Activated naive CD4-positive, alpha-beta T cell treated with Interleukin-2 at 50 U/mL for 16 hours (primary cell): ENCODE results near the gene RNF2.
"Not testable (repeated sequence)": the region's sequence is repeated elsewhere in the genome, so short reads cannot be mapped to it uniquely, and the experiment has no call there.

Experiments used
- DNase-seq: peaks from one replicate; pipeline ENCODE4 v3.0.0-alpha.2; 2020

RNF2 gene

GRCh38 chr1:185050823-185051451, 5.6 kb downstream of the RNF2 start:
- no peak for DNase-seq

DNA sequence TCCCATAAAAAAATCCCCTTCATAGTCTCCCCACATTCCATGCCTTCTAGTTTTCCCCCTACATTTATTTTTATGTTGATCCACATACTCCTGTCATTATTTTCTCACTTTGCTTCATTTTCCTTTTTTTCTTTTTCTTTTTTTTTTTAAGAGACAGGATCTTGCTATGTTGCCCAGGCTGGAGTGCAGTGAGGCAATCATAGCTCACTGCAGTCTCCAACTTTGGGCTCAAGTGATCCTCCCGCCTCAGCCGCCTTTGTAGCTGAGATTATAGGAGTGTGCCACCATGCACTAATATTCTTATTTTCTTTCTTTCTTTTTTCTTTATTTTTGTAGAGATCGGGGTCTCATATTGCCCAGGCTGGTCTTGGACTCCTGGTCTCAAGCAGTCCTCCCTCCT, 7.8 kb downstream of the RNF2 start:
- no peak for DNase-seq

- DNase-seq = no peak
Measured at GRCh38 chr1:185054365-185055060, 9.2 kb downstream of the RNF2 start.

- no peak for DNase-seq
Measured at GRCh38 chr1:185058110-185058509, 12.8 kb downstream of the RNF2 start.

DNA sequence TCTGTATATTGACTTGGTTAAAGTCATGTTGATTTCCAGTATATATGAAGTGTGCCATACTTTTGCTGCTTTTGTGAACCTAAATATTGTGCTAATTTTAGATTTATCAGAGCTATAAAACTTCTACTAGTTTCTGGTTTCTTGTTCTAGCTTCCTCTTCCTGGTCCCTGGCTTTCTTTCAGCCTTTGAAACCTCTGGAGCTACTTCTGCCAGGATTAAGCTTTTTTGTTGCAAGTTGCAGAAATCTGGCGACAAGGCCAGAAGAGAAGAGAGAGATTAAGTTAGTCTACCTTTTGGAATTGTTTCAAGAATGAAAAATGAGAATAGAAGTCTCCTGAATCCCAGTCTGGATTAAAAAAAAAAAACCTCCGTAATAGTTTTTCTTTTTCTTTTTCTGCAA, 13.5 kb downstream of the RNF2 start:
- DNase-seq = no peak

DNA sequence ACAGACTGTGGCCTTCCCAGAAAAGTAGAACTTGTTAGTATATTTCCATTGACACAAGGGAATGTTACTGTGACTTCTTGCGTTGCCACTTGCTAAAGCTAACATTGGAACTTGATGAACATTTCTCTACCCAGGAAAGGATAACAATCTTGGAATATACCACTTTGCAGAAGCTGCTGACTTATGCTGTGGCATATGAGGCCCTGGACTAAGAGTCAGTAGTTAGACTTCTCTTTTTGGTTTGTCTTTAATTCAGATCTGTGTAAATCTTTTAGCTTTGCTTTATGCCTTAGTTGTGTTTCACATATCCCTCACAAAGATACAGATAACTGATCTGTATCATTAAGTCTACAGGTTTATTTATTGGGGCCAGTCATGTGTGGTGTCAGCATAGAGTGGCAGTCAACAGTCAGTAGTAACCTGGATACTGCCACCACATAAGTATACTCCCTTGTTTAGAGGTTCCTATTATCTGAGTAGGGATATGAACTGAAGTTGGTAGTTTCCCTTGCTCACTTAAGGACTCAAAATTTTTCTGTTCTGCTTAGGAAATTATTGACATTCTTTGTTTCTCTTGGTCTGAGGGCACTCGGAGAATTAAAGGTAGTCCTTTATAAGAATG, 14.7 kb downstream of the RNF2 start:
- DNase-seq = no peak

- DNase-seq = no peak
Measured at GRCh38 chr1:185062710-185063370, 17.5 kb downstream of the RNF2 start.

- DNase-seq = no peak
Measured at GRCh38 chr1:185063719-185064118, 18.4 kb downstream of the RNF2 start.

GRCh38 chr1:185065006-185065405, 19.6 kb downstream of the RNF2 start:
- DNase-seq = not testable (repeated sequence)

DNA sequence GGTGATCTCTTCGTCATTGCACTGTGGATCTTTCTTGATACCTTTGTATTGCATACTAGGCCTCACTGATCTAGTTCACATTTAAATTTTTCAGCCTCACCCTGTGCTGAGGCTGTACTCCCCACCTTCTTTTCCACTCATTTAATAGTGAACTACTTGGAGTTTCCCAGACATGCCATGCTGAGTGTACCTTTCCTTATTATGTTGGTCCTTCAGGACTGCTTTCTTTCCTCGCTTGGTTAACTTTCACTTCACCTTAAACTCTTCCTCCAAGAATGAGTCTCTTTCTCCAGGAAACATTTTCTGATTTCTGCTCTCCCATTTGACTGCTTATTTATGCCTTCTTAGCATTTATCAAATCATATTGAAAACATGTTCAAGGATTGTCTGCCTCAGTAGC, 20.8 kb downstream of the RNF2 start:
- no peak for DNase-seq

DNA sequence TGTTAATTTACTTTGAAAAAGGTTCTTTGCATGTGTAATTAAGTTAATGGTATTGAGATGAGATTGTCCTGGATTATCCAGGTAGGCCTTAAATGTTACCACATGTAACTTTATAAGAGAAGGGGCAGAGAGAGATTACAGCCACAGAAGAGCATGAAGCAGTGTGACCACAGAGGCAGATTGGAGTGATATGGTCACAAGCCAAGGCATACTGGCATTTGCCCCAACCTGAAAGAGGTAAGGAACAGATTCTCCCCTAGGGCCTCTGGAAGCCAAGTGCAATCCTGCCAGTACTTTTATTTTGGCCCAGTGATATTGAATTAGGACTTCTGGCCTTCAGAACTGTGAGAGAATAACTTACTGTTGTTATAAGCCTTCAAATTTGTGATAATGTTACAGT, 23.0 kb downstream of the RNF2 start:
- no peak for DNase-seq

DNA sequence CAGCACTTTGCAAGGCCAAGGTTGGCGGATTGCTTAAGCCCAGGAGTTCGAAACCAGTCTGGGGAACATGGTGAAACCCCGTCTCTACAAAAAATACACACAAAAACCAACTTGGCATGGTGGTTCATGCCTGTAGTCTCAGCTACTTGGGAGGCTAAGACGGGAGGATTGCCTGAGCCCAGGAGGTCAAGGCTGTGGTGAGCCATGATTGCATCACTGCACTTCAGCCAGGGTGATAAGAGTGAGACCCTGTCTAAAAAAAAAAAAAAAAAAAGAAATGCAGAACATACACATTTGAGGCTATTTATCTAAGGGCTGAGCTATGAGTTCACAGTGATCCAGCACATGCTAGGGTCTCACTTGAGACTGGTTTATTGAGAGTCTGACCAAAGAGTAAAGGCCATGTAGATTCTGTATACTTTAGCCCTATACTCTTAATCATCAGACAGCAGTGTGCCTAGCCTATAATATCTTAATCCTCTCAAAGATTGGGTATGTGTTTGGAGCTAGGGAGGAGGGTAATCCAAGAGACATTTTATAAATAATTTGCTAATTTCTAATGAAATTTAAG, 23.9 kb downstream of the RNF2 start:
- no peak for DNase-seq

DNA sequence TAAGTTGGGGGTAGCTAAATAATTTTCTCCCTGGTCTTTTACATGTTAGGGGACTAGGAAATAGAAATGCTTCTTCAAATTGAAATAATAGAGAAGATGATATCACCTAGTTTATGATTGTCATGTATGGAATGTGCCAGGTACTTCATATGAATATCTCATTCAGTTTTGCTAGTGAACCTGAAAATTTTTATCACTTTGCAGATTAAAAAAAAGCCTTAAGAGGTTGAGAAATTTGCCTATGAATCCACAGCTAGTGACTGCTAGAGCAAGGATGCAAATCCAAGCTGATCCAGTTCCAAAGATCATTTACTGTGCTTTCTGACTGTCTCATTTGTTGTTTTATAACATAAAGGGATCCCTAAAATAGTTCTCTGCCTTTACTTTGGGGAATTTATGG, 24.7 kb downstream of the RNF2 start:
- DNase-seq = no peak

DNA sequence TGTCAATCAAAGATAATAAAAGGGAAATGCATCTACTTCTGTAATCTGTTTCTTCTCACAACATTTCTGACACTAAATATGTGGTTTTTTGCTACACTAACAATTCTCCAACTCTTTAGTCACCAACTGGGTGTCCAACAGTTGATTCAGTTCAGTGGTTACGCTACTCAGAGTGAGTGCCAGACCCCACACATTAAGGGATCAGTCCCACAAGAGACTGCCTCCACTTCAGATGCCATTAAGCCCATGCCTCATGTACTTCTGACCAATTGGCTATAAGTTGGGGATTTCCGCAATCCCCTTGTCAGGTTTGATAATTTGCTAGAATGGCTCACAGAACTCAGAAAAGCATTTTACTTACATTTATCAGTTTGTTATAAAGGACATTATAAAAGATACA, 28.4 kb downstream of the RNF2 start:
- DNase-seq = no peak

DNA sequence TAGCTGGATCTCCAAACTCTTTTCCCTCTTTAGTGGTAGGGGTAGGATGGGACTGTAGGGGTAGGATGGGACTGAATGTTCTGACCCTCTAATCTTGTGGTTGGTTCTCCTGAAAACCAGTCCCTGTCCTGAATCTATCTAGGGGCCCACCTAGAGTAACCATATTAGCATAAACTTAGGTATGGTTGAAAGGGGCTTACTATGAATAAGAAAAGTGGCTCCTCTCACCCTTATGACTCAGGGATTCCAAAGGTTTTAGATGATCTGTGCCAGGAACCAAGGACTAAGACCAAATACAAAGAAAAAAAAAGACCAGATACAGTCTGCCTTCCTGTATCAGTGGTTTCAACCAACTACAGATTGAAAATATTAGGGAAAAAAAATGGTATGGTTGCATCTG, 28.9 kb downstream of the RNF2 start:
- DNase-seq = no peak

- no peak for DNase-seq
Measured at GRCh38 chr1:185075476-185075875, 30.1 kb downstream of the RNF2 start.

GRCh38 chr1:185077374-185077773, 32.0 kb downstream of the RNF2 start:
- DNase-seq = no peak

DNA sequence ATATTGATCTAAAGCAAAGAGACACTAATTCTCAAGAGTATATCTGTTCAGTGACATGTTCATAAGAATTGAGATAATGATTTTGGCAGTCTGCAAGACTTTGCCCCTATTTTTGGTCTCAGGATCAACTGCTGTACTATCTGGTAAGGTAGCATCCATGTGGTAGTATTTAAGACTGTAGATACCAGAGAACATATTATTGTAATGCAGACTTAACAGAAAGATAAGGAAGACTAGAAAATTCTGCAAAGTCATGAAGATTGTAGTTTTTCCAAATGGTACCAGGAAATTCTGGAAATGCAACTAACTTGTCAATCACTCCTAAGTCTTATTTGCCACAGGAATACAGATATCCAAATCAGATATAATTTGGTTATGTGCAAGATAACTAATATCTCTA, 35.1 kb downstream of the RNF2 start:
- no peak for DNase-seq

DNA sequence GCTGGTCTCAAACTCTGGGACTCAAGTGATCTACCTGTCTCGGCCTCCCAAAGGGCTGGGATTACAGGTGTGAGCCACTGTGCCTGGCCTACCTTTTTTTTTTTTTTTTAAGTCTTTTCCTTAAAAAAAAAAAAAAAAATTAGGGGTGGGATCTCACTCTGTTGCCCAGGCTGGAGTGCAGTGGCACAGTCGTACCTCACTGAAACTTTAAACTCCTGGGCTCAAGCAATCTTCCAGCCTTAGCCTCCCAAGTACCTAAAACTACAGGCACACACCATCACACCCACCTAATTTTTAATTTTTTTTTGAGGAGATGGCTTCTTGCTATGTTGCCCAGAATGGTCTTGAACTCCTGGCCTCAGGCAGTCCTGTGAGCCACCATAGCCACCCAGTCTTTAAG, 38.5 kb downstream of the RNF2 start:
- DNase-seq = no peak

DNA sequence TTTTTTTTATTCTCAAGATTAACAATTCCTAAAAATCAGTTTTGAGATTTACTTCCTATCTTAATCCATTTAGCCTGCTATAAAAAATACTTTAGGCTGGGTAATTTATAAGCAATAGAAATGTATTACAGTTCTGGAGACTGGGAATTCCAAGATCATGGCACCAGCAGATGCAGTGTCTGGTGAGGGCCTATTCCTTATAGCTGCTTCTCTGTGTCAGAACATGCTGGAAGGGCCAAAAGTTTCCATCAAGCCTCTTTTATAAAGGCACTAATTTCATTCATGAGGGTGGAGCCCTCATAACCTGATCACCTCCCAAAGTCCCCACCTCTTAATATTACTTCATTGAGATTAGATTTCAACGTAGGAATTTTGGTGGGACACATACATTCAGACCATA, 41.7 kb downstream of the RNF2 start:
- no peak for DNase-seq

- DNase-seq = no peak
Measured at GRCh38 chr1:185087746-185088145, 42.4 kb downstream of the RNF2 start.

GRCh38 chr1:185091480-185091879, 46.1 kb downstream of the RNF2 start:
- no peak for DNase-seq

GRCh38 chr1:185094761-185095160, 49.4 kb downstream of the RNF2 start:
- DNase-seq = no peak

GRCh38 chr1:185096531-185096930, 51.2 kb downstream of the RNF2 start:
- DNase-seq = no peak
